ENCODE measurements around the gene NAPG. TPM values are rescaled to one million over a fixed set of nuclear protein-coding genes. Genes with fewer than 3 reads are reported as not detected.
A peak's percentile ranks its signal among the peaks of the same experiment; 100 is the strongest.
"Not testable (repeated sequence)": the region's sequence is repeated elsewhere in the genome, so short reads cannot be mapped to it uniquely, and the experiment has no call there.

The NAPG gene
- total RNA-seq (2014; rRNA removed; shearing (Covaris generic)): 32.8 and 41.3 TPM in 2 replicates

DNA sequence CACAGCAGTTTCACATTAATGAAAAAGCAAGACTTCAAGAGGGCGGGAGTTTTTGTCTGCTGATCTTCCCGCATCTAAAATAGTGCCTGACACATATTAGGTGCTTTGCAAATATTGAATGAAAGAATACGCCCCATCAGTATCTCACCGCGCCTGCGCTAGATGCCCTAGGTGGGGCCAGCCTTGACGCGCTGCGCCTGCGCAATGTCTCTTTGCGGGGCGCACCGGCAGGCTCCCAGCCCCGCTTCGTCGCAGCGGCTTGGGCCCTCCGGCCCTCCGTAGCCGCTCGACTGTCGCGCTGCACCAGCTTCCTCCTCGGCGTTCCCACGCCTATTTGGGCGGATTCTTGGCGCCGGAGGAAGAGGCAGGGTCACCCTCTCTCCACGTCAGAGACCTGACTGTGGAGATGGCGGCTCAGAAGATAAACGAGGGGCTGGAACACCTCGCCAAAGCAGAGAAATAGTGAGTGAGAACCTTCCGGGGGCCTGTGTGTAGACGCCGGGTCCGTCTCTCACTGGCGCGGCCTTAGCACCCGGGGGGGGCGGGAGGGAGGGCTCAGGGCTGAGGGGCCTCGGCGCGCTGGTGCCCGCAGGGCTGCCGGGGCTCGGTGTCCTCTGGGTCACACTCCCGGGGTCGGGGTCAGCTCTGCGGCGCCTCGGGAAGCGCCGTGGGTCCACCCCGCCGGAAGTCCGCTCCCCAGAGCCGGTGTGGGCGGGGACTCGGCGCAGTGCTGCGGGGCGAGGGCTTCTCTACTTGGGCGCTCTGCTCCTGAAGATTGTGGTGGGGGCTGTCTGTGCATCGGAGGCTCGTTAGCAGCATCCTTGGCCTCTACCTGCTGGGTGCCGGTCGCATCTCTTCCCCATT is at the start of gene NAPG:
NAPG (plus strand) TSS at position 331 of the 864 bp plus-strand sequence; CDS start at position 407, 76 bp downstream.
- peak; percentile 95 for DNase-seq (ENCODE audit: low read depth)

DNA sequence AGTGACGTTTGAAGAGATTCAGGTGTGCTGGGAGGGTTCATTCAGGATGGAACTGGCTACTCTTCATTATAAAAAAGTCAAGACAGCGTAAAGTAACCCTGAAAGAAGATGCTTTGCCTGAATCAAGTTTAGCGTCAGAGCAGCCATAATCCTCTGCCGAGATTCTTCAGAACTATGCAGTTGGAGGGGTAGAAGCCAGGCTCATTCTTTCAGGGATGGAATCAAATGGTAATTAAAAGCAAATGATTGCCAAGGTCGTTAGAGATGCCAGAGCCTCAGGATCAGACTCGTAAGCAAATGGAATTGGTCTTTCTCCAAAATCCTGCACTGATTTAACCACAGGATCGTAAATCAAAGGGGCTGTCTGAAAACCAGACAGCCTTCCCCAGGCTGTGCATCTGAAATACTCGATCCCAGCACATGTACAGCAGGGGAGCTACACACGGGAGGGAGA is 49.5 kb upstream of the NAPG start:
- no peak for DNase-seq (ENCODE audit: low read depth)

DNA sequence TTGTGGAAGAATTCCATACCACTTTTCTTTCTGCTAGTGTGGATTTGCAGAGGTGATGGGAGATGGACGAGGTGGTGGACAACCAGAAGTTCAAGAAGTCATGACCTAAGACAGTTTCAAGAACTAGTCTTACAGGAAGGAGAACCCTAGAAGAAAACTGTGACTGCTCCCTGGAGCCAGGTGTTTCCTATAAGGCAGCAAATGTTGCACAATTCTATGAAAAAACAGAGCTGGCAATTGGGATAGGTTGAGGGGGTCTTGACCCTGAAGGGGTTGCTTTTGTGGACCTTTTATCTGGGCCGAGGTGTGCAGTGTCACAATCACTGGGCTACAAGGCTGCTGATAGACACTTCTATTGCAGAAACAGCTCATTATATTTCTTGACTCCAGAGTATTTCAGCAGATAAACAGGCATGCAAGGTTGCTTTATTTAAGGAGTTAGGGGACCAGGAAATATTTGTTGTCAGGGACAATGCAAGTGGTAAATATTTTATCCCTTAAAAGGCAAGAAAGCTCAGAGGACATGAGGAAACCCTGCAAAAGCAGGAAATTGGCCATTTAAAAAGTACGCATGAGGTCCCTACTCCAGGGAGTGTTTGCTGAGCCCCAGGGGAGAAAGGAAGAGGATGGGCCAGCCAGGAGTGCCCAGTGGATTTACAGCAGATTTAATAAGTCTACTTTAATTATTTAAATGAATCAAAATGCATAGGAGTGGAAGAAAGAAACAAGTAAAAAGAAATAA is 48.5 kb upstream of the NAPG start:
- no peak for DNase-seq (ENCODE audit: low read depth)

DNA sequence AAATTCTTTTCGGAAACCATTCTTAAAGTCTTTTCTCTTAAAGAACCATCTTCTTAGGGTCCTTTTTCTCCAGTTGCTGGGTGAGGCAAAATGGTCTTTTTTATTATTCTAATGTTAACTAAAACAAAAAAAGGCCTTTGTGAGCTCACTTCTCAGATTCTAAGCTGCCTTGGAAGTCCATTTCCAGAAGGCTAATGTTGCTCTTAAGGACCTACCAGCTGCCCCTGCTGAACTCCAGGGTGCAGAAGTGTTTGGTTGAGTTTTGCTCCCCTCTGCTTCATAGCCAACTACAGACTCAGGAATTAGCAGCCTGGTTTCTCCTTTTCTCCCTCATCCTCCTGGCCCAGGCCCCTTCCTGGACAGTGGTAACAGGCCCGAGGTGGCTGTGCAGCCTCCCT is 48.0 kb upstream of the NAPG start:
- no peak for DNase-seq (ENCODE audit: low read depth)

DNA sequence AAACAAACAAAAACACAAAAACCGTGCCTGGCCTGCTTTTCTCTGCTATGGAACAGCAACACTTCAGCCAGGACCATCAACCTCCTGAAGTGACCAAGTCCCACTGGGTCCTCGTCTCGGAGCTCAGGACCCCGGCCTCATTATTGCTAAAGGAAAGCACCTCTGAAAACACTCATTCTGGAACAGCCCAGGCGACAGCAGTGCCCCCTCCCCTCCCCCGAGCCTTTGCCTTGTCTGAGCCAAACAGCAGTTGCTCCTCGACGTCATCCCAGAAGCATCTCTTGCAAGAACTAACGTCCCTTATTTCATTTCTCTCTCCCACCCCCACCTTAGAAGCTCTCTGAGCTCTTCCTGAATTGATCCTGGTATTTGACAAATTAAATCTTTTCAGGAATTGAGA is 44.0 kb upstream of the NAPG start:
- no peak for DNase-seq (ENCODE audit: low read depth)

DNA sequence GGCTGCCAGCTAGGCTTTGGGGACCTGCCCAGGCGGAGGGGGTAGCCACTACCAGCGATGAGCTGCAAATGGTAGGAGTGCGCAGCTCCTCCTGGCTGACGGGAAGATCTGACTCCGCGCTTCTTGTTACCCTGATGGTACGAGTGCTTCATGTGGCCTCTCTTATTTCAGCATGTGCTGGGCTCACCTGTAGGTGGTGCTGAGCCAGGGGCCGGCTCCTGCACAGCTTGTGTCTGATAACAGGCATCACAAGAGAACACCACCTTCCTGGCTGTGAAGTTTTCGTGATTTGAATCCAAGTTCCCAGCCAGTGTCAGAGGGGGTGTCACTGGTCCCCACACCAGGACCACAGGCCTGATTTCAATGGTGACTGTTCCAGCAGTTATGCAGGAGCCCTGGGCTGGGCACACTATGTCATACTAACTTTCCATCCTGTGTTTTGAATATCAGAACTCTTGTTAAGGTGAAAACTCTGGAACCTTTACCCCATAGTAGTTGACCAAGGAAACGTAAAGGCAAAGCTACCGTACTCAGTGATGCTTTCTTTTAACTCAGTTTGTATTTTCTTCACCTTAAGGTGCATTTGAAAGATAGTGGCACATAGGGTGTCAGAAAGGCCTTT is 43.4 kb upstream of the NAPG start:
- no peak for DNase-seq (ENCODE audit: low read depth)

DNA sequence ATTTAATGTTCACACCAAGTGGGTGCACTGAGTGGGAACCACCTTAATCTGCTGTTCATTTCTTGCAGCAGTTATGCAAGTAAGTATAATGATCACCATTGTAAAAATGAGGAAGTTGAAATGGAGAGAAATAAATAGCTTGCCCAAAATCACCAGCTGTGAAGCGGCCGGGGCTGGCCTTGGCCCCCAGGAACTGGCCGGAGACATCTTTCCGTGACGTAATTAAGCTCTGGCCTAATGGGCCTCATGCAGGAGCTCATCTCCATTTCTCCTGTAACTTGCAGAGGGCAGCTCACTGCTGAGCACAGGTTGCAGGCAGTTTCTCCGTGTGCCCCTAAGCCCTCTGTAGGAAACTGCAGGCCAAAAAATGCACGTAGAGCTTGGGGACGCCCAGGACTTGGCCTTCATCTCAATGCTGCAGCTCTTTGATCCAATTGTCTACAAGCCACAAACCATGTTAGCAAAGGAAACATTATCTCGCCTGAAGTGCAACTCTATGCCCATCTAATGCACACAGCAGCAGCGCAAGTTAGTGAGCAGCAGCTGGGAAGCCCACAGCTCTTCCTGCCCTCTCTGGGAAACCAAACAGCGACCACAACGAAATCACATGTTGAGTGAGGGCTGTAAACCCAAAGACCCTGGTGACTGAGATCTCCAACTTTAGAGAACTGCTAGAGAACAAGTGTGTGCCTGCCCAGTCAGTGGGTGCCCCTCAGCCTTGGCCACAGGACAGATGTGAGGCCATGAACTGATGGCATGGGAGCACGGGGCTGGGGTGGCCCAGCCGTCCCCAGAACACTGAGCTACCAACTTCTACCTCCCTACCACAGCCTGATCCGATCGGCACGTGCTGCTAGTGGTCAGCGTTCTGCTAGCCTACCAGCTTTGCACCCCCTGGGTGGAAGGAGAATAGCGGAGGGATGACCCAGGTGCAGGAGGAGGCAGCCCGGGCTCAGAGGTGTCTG is 42.6 kb upstream of the NAPG start:
- DNase-seq (ENCODE audit: low read depth): no peak

DNA sequence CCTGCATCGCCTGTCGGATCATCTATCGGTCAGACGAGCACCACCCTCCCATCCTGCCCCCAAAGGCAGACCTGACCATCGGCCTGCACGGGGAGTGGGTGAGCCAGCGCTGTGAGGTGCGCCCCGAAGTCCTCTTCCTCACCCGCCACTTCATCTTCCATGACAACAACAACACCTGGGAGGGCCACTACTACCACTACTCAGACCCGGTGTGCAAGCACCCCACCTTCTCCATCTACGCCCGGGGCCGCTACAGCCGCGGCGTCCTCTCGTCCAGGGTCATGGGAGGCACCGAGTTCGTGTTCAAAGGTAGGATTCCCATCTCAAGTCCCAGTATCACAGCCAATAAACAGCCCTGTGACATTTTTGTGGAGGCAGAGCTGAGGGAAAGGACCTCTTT is 40.4 kb upstream of the NAPG start:
- no peak for DNase-seq (ENCODE audit: low read depth)

DNA sequence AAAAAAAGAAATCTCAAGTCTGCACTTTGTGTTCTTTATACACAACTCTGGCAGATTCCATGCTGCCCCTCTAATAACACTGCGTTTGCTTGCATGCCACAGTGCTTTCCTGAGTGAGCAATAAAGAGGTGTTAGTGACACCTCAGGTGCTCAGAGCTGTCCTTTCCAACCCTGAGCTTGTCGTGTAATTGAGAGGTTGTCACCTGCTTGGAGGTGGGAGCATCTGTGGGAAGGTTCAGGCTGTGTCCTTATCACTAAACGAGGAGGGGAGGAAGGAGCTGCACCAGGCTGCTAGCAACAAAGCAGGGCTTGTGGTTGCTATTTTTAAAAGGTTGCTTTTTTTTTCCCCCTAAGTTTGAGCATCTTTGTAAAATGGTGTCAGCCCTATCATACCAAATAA is 39.5 kb upstream of the NAPG start:
- DNase-seq (ENCODE audit: low read depth): no peak

DNA sequence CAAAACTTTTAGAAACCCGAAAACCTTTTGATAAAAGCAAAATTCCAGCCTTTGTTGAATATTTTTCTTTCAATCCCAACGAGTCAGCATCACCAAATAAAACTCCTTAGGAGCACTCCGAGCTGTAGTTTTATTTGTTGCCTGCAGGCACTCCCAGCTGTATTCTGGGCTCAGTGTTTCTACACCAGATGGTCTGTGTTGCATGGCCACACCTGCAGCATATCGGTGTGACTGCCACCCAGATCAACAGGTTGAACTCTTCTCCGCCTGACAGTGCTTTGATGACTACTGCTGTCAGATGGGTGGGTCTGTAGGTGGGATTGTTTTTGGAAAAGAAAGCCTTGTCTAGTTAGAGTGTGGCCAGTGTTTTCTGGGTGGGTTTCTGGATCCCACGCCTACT is 38.7 kb upstream of the NAPG start:
- no peak for DNase-seq (ENCODE audit: low read depth)

DNA sequence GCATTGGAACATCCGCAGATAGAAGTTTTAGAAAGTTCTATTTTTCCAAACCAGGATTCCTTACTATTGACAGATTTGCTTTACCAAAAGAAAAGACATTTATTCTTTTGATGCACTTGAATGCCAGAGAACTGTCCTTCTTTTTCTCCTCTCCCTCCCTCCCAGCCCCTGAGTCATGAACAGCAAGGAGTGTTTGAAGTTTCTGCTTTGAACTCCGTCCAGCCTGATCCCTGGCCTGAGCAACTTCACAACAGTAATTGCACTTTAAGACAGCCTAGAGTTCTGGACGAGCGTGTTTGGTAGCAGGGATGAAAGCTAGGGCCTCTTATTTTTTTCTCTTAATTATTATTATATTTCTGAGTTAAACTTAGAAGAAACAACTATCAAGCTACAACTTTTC is 37.8 kb upstream of the NAPG start:
- no peak for DNase-seq (ENCODE audit: low read depth)

DNA sequence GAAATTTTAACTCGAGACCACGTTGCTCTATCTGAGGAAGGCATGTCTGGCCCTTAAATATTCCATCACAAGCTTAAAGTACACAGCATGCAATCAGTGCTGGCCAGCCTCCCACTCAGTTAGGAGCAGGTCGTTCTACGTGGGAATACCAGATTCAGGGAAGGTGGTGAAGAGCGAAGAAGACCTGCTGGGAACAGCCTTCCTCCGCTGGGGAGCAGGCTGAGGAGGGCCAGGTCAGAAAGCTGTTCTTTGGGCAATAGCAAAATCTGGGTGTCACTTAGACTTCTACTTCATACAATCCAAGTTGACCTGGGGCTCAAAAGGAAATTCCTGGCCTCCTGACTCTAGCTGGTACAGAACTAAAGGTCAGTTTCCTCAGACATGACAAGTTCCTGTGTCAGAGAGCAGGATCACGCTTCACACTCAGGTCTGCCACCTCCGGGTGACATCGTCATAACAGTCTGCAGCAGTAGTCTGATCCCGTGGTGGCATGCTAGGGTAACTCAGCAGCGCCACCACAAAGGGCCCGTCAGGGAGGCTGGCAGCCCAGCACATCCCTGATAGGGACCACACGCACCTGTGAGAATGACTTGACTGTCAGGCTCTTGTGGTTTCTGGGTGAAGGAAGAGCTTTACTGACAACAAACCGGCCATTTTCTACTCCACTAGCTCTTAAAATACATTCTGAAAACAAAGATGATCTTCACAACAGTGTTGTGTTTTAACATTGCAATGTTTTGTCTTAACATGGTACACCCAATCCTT is 35.2 kb upstream of the NAPG start:
- DNase-seq (ENCODE audit: low read depth): peak; percentile 10

DNA sequence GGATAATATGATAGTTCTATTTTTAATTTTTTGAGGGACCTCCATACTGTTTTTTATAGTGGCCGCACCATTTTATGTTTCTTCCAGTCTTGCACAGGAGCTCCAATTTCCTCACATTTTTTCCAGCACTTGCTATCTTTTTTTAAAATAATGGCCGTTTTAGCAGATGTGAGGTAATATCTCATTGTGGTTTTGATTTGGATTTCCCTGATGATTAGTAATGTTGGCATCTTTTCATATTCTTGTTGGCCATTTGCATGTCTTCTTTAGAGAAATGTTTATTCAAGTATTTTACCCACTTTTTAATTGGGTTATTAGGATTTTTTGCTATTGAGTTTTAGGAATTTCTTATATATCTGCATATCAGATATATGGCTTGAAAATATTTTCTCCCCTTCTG is 29.9 kb upstream of the NAPG start:
- DNase-seq (ENCODE audit: low read depth): no peak

DNA sequence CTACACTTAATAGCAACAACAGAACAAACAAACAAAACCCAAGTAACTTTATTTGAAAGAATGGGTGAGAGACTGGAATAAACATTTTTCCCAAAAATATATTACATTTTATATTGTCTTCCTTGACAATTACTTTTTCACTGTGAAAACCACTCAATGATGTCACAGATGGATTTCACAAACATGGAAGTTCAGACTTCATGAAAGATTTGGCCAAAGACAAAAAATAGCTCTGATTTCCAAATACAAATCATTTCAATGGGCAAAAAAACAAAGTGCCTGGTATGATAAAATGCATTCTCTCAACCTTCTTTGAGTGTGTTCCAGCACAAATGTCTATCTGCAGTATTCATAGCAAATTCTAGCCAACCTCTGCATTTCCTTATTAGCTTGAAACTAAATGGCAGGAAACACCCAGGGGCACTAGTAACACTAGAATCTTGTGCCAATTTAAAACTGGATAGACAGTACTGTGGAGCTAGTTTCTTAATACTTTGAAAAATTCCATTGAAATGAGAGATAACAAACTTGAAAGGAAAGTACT is 28.5 kb upstream of the NAPG start:
- DNase-seq (ENCODE audit: low read depth): no peak

DNA sequence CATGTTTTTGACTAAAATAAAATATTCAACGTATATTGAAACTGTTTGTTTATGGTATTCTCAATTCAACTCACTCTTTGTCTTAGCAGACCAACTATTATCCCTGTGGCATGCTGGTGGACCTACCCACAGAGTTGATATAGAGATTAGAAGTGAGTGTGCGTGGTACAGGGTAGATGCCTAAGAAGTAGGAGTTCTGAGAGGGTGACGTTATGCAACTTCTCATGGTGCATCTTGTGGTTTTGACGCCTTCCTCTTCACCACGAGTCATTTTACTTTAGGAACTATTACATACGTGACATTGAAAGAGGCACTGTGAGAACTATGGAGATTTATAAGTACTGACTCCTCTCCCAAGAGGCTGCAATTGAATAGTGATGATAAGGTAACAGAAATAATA is 26.6 kb upstream of the NAPG start:
- no peak for DNase-seq (ENCODE audit: low read depth)

DNA sequence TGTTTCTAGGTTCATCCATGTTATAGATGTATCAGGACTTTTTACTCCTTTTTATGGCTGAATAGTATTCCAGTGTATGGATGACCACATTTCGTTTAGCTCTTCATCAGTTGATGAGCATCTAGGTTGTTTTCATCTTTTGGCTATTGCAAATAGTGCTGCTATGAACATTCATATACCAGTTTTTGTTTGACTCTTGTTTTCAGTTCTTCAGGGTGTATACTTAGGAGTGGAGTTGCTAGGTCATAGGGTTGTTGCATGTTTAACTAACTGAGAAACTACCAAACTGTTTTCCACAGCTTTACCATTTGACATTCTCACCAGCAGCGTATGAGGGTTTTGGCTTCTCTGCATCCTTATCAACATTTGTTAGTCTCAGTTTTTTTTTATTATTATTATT is 25.8 kb upstream of the NAPG start:
- no peak for DNase-seq (ENCODE audit: low read depth)

DNA sequence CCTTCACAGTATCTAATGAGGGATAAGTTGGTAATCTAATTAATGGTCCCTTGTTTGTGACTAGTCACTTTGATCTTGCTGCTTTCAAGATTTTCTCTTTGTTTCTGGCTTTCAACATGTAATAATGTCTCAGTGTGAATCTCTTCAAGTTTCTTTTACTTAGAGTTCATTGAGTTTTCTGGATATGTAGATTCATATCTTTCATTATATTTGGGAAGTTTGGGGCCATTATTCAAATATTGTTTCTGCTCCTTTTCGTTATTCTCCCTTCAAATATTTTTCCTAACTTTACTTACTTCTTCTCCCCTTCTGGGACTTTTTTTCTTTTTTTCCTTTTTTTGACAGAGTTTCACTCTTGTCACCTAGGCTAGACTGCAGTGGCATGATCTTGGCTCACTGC is 21.1 kb upstream of the NAPG start:
- DNase-seq (ENCODE audit: low read depth): no peak

DNA sequence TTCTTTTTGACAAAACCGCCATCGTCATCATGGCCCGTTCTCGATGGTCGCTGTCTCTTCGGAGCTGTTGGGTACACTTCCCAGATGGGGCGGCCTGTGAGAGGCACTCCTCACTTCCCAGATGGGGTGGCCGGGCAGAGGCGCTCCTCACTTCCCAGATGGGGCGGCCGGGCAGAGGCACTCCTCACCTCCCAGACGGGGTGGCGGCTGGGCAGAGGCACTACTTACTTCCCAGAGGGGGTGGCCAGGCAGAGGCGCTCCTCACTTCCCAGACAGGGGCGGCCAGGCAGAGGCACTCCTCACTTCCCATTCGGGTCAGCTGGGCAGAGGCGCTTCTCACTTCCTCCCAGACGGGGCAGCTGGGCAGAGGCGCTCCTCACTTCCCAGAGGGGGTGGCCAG is 19.9 kb upstream of the NAPG start:
- not testable (repeated sequence) for DNase-seq (ENCODE audit: low read depth)

DNA sequence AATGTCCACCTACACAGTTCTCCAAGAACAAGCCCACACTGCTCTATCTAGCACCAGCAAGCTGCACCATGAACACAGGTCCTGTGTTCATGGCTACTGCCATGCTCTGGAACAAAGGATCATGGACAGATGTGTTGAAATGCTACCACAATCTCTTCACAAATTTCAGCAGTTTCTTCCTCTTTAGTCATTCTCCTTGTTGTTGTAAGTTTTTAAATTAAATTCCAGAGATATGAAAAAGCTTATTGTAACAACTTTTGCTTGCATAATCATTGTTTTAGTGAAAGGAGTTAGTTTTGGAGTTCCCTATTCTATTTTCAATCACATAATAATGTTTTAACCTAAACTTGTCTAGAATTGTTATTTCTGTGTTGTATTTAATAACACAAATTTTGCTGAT is 17.2 kb upstream of the NAPG start:
- no peak for DNase-seq (ENCODE audit: low read depth)

DNA sequence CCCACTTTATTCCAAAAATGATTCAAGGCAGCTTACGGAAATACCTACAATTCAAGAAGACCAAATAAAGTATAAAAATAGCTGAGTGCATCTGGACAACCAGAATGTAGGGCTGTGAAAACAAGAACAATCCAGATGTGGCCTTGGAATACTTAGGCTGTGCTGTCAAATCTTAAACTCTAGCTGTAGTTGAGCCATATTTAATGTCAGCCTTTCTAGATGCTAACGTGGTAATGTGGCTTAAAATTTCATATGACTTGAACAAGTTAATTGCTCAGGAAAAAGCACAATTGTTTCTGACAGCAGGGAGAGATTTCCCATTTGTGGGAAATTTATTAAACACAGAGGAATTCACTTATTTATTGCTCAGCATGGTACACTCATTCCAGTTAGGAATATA is 14.6 kb upstream of the NAPG start:
- DNase-seq (ENCODE audit: low read depth): no peak
